Colonic mucosa (tissue), 4 donors: ENCODE measurements around the gene RNF19B. TPM values are rescaled to one million over a fixed set of nuclear protein-coding genes. Genes with fewer than 3 reads are reported as not detected.

Experiments used
- DNase-seq: peaks from one replicate; pipeline ENCODE4 v3.0.0-alpha.2; 2020
- H3K27ac ChIP-seq: fragments of 200-600 bp; one replicate; pipeline ENCODE4 v1.8.0; 2021
- H3K27me3 ChIP-seq: fragments of 200-600 bp; one replicate; pipeline ENCODE4 v1.8.0; 2021
- H3K36me3 ChIP-seq: fragments of 200-600 bp; one replicate; pipeline ENCODE4 v1.8.0; 2021
- H3K4me1 ChIP-seq: fragments of 200-600 bp; one replicate; pipeline ENCODE4 v1.8.0; 2021; ENCODE audit warnings: mild to moderate bottlenecking
- H3K4me3 ChIP-seq: fragments of 200-600 bp; one replicate; pipeline ENCODE4 v1.8.0; 2021
- H3K9ac ChIP-seq, 2 donors: one replicate each; pipeline ENCODE4 v1.7.0; 2013; ENCODE audit warnings: control low read depth in 2 of 2, low read depth in 2 of 2, low read length in 2 of 2
- H3K9me3 ChIP-seq: fragments of 200-600 bp; one replicate; pipeline ENCODE4 v1.8.0; 2021
- intact Hi-C: fragments of 100-400 bp; cut with DNase I; formaldehyde crosslinking; loops from one replicate; pipeline ENCODE4 v1.14.1; 2022
- total RNA-seq, 2 donors: library from RNA; stranded (reverse); fragmentation: NEBNext Ultra II Directional in 1 of 2; extraction: Animal tissue kit (Norgen Biotek cat#: 25700) in 1 of 2; gene quantifications; one replicate each; pipeline ENCODE4 v1.2.1, GENCODE V29; 2021
- TF ChIP-seq, protein P1 (sequence below): fragments of 200-600 bp; IDR thresholded peaks from one replicate; pipeline ENCODE4 v1.8.0; 2022; ENCODE audit warnings: antibody characterized with exemption, mild to moderate bottlenecking
- donor health status: healthy.
- donor health status: DM: no; HTN: no; CAD: no.
- donor health status: DM: no; HTN: no; CAD: no.

Gene RNF19B
- total RNA-seq, 2 donors from 2014 or later = 44.4 to 106 TPM

- H3K27me3 ChIP-seq = no peaks in the 10 kb centered on the region
- no peaks in the 10 kb centered on the region for H3K36me3 ChIP-seq
- peak; percentile 68 for DNase-seq
- H3K4me3 ChIP-seq = peak overlapping the region; percentile 69
- H3K27ac ChIP-seq = peak overlapping the region; percentile 83
- TF ChIP-seq, protein P1, sequence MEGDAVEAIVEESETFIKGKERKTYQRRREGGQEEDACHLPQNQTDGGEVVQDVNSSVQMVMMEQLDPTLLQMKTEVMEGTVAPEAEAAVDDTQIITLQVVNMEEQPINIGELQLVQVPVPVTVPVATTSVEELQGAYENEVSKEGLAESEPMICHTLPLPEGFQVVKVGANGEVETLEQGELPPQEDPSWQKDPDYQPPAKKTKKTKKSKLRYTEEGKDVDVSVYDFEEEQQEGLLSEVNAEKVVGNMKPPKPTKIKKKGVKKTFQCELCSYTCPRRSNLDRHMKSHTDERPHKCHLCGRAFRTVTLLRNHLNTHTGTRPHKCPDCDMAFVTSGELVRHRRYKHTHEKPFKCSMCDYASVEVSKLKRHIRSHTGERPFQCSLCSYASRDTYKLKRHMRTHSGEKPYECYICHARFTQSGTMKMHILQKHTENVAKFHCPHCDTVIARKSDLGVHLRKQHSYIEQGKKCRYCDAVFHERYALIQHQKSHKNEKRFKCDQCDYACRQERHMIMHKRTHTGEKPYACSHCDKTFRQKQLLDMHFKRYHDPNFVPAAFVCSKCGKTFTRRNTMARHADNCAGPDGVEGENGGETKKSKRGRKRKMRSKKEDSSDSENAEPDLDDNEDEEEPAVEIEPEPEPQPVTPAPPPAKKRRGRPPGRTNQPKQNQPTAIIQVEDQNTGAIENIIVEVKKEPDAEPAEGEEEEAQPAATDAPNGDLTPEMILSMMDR = no peak
- no peaks in the 10 kb centered on the region for H3K4me1 ChIP-seq
- no peaks in the 10 kb centered on the region for H3K9me3 ChIP-seq
- intact Hi-C loops = no loop called here
- H3K9ac ChIP-seq = peak overlapping the region in 1 of 2 donors; percentile 96
Measured at GRCh38 chr1:32899586-32900296, 64.9 kb downstream of the RNF19B start.

- Histone ChIP-seq H3K4me3 (no peak overlapping the region), H3K36me3 (no peaks in the 10 kb centered on the region), H3K27ac (no peak overlapping the region), H3K9me3 (no peaks in the 10 kb centered on the region), H3K9ac (peak overlapping the region; percentile 13 to 26), H3K4me1 (no peaks in the 10 kb centered on the region), H3K27me3 (no peaks in the 10 kb centered on the region)
- intact Hi-C loops = no loop called here
- TF ChIP-seq, protein P1 = no peak
- no peak for DNase-seq
Measured at GRCh38 chr1:32898958-32899357, 65.7 kb downstream of the RNF19B start.

DNA sequence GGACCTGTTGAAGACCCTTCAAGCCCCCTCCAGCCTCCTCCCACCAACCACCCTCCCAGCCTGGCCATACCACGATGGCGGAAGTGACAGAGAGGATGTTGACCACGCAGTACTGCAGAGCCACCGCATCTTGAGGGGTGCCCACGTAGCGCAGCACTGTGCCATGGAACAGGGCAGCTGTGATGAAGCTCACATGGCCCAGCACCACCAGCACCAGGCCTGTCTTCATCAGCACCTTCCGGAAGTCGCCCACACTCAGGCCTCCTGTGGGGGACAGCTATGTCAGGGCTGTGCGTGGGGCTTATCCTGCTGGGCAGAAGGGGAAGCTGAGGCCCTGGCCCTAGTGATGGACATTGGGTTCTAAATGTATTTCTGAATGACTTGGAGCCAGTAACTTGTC, 66.6 kb downstream of the RNF19B start:
- DNase-seq = no peak
- Histone ChIP-seq H3K4me3 (no peak overlapping the region), H3K27me3 (no peaks in the 10 kb centered on the region), H3K9me3 (no peaks in the 10 kb centered on the region), H3K36me3 (no peaks in the 10 kb centered on the region), H3K27ac (no peak overlapping the region), H3K9ac (peak overlapping the region in 1 of 2 donors; percentile 18), H3K4me1 (no peaks in the 10 kb centered on the region)
- TF ChIP-seq, protein P1 = no peak
- intact Hi-C loops = no loop called here

- Histone ChIP-seq H3K4me1 (no peaks in the 10 kb centered on the region), H3K4me3 (no peak overlapping the region), H3K27me3 (no peaks in the 10 kb centered on the region), H3K9ac (no peak overlapping the region), H3K36me3 (no peaks in the 10 kb centered on the region), H3K27ac (no peak overlapping the region), H3K9me3 (no peaks in the 10 kb centered on the region)
- intact Hi-C loops = no loop called here
- TF ChIP-seq, protein P1 = no peak
- DNase-seq = no peak
Measured at GRCh38 chr1:32897082-32898049, 67.2 kb downstream of the RNF19B start.

- H3K27ac ChIP-seq = no peak overlapping the region
- TF ChIP-seq, protein P1 = no peak
- no peaks in the 10 kb centered on the region for H3K9me3 ChIP-seq
- H3K4me1 ChIP-seq = no peaks in the 10 kb centered on the region
- no peaks in the 10 kb centered on the region for H3K27me3 ChIP-seq
- intact Hi-C loops = no loop called here
- no peaks in the 10 kb centered on the region for H3K36me3 ChIP-seq
- H3K4me3 ChIP-seq = no peak overlapping the region
- no peak overlapping the region for H3K9ac ChIP-seq
- DNase-seq = no peak
Measured at GRCh38 chr1:32896451-32896850, 68.2 kb downstream of the RNF19B start.
